Measurements from ENCODE around the gene TACR1. TPM values are rescaled to one million over a fixed set of nuclear protein-coding genes. Genes with fewer than 3 reads are reported as not detected.

TACR1 gene
- total and polyA plus RNA-seq, 2 of the 4 experiments (the other 2 are of a cell fraction): under 0.01 to 0.09 TPM

DNA sequence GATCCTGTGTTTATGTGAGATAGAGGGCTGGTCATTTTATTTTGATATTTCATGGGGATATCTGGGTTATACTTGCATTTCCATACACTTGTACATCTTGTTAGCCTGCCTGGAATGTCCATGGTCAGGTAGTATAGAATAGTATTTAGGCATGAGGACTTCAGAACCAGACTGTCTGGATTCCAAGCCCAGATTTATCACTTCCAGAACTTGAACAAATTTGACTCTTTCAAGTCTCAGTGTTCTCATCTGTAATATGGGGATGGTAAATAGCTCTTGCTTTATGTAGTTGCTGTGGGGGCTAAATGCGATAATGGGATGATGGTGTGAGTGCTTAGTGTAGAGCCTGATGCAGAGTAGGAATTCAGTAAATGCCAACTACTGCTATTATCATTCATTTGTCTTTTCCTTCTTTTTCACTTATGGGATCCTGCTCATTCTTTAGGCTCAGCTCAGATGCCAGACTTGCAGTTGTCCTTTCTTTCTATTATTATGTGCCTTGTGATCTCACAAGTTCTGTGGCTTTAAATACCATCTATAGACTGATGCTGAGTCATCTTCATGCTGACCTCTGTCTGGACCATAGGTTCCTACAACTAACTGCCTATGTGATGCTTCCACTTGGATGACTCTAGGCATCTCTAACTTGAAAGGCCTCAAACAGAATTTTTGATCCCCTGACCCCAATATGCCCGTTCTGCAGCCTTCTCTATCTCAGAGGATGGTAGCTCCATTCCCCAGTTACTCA is 173.5 kb downstream of the TACR1 start:
- H2AFZ ChIP-seq (replicated peaks; ENCODE audit: low read length, poor library complexity): peak overlapping the region; percentile 26
- dilution Hi-C loops (cut with HindIII; ENCODE audit: low sequenced_read_pairs, unreplicated experiment): no loop called here

More for the DNA sequence above, 173.5 kb downstream of the TACR1 start:
- H3K14ac ChIP-seq (replicated peaks; ENCODE audit: low read depth, low read length): peak overlapping the region; percentile 49
- no peak overlapping the region; the same call in 1 of the 2 replicates for H4K5ac ChIP-seq (ENCODE audit: low read depth, low read length)
- no peaks in the 10 kb centered on the region for H4K20me1 ChIP-seq (ENCODE audit: insufficient read depth, low read length)
- no peak overlapping the region; a peak in 1 of 4 replicates for H4K8ac ChIP-seq (ENCODE audit: low read depth in 2 of 2, low read length in 2 of 2)
- BruUV-seq (replicated peaks): no TSS peak
- intact Hi-C loops (cut with micrococcal nuclease) (no loop called here), in situ Hi-C loops (cut with MboI; ENCODE audit: low sequenced_read_pairs) (no loop called here)
- H4K91ac ChIP-seq (ENCODE audit: insufficient read depth, low read depth, low read length): peak overlapping the region; percentile 28; the same call in 1 of the 2 replicates
- no peaks in the 10 kb centered on the region for H3K79me1 ChIP-seq (ENCODE audit: low read depth in 1 of 2, low read length in 2 of 2)
- DNase-seq (peak; percentile 61), ATAC-seq (ENCODE audit: low read depth) (peak; percentile 49; the same call in 1 of the 2 replicates)
- peaks cover 2% of the 10 kb centered on the region; the same call in 1 of the 2 replicates for H3K9me1 ChIP-seq (ENCODE audit: insufficient read depth, low read length)
- no peaks in the 10 kb centered on the region for H3K27me3 ChIP-seq (ENCODE audit: control insufficient read depth, insufficient read depth, low read length)
- no peak overlapping the region for H3K4me2 ChIP-seq (ENCODE audit: low read depth, low read length)
- TF ChIP-seq MAFK (IDR thresholded peaks at IDR 0.05; ENCODE audit: low read depth, low read length): 0 out of 2 replicates have a peak, but pooled peaks have one; percentile 7
- TF ChIP-seq CEBPB (IDR thresholded peaks at IDR 0.05; ENCODE audit: low read depth, low read length): no peak
- TF ChIP-seq NFE2L2 (IDR thresholded peaks at IDR 0.05; ENCODE audit: low read depth, low read length): peak; percentile 75
- no peak overlapping the region for H3K27ac ChIP-seq (ENCODE audit: insufficient read depth, low read length)
- peak overlapping the region; percentile 13; the same call in 1 of the 2 replicates for H3K18ac ChIP-seq (ENCODE audit: low read depth, low read length)
- H3K4me1 ChIP-seq (ENCODE audit: control insufficient read depth, insufficient read depth, low read length): peaks cover 8% of the 10 kb centered on the region
- no CpG with 5 or more reads among the region's 2 CpGs for WGBS, 2 experiments (ENCODE audit: extremely low coverage in 2 of 2, insufficient read length in 1 of 2)
- ChIA-PET CTCF (no interaction called here), POLR2A (ENCODE audit: unreplicated experiment) (no interaction called here)
- peak overlapping the region; percentile 56; the same call in 1 of the 2 replicates for H3K4ac ChIP-seq (ENCODE audit: low read depth, low read length)
- H2AK5ac ChIP-seq (ENCODE audit: low read depth, low read length): peak overlapping the region; percentile 67; the same call in 1 of the 2 replicates
- H2BK120ac ChIP-seq (ENCODE audit: low read depth, low read length): peak overlapping the region; percentile 70
- no peak overlapping the region for H3K4me3 ChIP-seq (ENCODE audit: insufficient read depth, low read depth, low read length)
- peak overlapping the region; percentile 33 for H2BK5ac ChIP-seq (ENCODE audit: low read depth, low read length, poor library complexity, severe bottlenecking)
- no peak overlapping the region for H2AK9ac ChIP-seq (replicated peaks; ENCODE audit: low read depth, low read length, poor library complexity)
- H3K9ac ChIP-seq (ENCODE audit: low read depth, low read length): no peak overlapping the region
- H3K23ac ChIP-seq (ENCODE audit: low read depth, low read length): no peak overlapping the region
- peak overlapping the region; percentile 71; the same call in 1 of the 3 replicates for H2BK15ac ChIP-seq (ENCODE audit: low read depth, low read length)
- H2BK20ac ChIP-seq (ENCODE audit: low read depth, low read length): peak overlapping the region; percentile 59; the same call in 1 of the 2 replicates
- no peaks in the 10 kb centered on the region for H3K9me3 ChIP-seq (ENCODE audit: control insufficient read depth, insufficient read depth, low read length)
- no peaks in the 10 kb centered on the region for H3K36me3 ChIP-seq (ENCODE audit: control insufficient read depth, insufficient read depth, low read length)
- H3K56ac ChIP-seq (ENCODE audit: extremely low read depth, insufficient read depth, low read length): no peak overlapping the region
